ENCODE measurements around the gene GABRD.

- no peak for TF ChIP-seq CTCF (IDR thresholded peaks at IDR 0.05; ENCODE audit: borderline replicate concordance, extremely low read depth, low read length, poor library complexity, severe bottlenecking)
- no peak for TF ChIP-seq EZH2 (IDR thresholded peaks at IDR 0.05; ENCODE audit: borderline replicate concordance, low read depth, low read length, severe bottlenecking)
These were observed 11.1 kb downstream of the GABRD start for GRCh38 chr1:2030076-2030871.
